ENCODE results near the gene VPS33A. TPM values are rescaled to one million over a fixed set of nuclear protein-coding genes. Genes with fewer than 3 reads are reported as not detected.
A peak's percentile ranks its signal among the peaks of the same experiment; 100 is the strongest.

Gene VPS33A
- total and polyA plus RNA-seq, 2 of the 13 experiments (the other 11 are each of a cell fraction or from before 2014, with no cell fraction given), result 11.0 to 43.6 TPM

- TF ChIP-seq PATZ1 (CRISPR knock-in tag; IDR thresholded peaks at IDR 0.05) (no peak), BCL3 (CRISPR knock-in tag; IDR thresholded peaks at IDR 0.05) (peak; percentile 78; the same call in 1 of the 2 replicates), NR2C2 (CRISPR knock-in tag; IDR thresholded peaks at IDR 0.05; ENCODE audit: borderline replicate concordance) (no peak), ZNF512 (CRISPR knock-in tag; IDR thresholded peaks at IDR 0.05) (no peak), ZNF510 (CRISPR knock-in tag; IDR thresholded peaks at IDR 0.05; ENCODE audit: low read depth) (no peak), NR2F2 (IDR thresholded peaks at IDR 0.05; ENCODE audit: borderline replicate concordance, low read depth) (no peak), SIN3B (IDR thresholded peaks at IDR 0.05; ENCODE audit: low read length) (no peak), AKNA (CRISPR knock-in tag; IDR thresholded peaks at IDR 0.05; ENCODE audit: borderline replicate concordance) (peak; percentile 85; the same call in 1 of the 2 replicates), MLLT10 (CRISPR knock-in tag; IDR thresholded peaks at IDR 0.05) (no peak), HDAC2 (CRISPR knock-in tag; IDR thresholded peaks at IDR 0.05) (no peak), MTA1 (CRISPR knock-in tag; IDR thresholded peaks at IDR 0.05; ENCODE audit: borderline replicate concordance) (no peak), EED (CRISPR knock-in tag; IDR thresholded peaks at IDR 0.05) (no peak; the same call in 1 of the 2 replicates), ZNF580 (CRISPR knock-in tag; IDR thresholded peaks at IDR 0.05; ENCODE audit: borderline replicate concordance, low read depth) (peak; percentile 76), HOXA3 (CRISPR knock-in tag; IDR thresholded peaks at IDR 0.05) (no peak), ZNF772 (CRISPR knock-in tag; IDR thresholded peaks at IDR 0.05) (no peak; the same call in 1 of the 2 replicates), FIP1L1 (IDR thresholded peaks at IDR 0.05; ENCODE audit: borderline replicate concordance, insufficient read depth, low read depth, low read length) (no peak), ZNF747 (CRISPR knock-in tag; IDR thresholded peaks at IDR 0.05; ENCODE audit: borderline replicate concordance) (no peak), ZNF207 (IDR thresholded peaks at IDR 0.05; ENCODE audit: borderline replicate concordance) (no peak), ZNF10 (CRISPR knock-in tag; IDR thresholded peaks at IDR 0.05; ENCODE audit: borderline replicate concordance, low read depth) (no peak)
Observed at GRCh38 chr12:122226366-122227125, 39.7 kb downstream of the VPS33A start (continued).

All from HepG2 (cell line).